LNCAP (cell line): Measurements from ENCODE around the gene ASPDH.

Experiments
- TF ChIP-seq, protein P1 (sequence below): fragments of 450-650 bp; IDR thresholded peaks from 2 replicates; pipeline ENCODE4 v1.5.1; 2017; ENCODE audit warnings: mild to moderate bottlenecking

ASPDH gene

GRCh38 chr19:50556282-50557008 is 42.7 kb upstream of the ASPDH start:
- TF ChIP-seq, protein P1, sequence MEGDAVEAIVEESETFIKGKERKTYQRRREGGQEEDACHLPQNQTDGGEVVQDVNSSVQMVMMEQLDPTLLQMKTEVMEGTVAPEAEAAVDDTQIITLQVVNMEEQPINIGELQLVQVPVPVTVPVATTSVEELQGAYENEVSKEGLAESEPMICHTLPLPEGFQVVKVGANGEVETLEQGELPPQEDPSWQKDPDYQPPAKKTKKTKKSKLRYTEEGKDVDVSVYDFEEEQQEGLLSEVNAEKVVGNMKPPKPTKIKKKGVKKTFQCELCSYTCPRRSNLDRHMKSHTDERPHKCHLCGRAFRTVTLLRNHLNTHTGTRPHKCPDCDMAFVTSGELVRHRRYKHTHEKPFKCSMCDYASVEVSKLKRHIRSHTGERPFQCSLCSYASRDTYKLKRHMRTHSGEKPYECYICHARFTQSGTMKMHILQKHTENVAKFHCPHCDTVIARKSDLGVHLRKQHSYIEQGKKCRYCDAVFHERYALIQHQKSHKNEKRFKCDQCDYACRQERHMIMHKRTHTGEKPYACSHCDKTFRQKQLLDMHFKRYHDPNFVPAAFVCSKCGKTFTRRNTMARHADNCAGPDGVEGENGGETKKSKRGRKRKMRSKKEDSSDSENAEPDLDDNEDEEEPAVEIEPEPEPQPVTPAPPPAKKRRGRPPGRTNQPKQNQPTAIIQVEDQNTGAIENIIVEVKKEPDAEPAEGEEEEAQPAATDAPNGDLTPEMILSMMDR = peak; percentile 100

DNA sequence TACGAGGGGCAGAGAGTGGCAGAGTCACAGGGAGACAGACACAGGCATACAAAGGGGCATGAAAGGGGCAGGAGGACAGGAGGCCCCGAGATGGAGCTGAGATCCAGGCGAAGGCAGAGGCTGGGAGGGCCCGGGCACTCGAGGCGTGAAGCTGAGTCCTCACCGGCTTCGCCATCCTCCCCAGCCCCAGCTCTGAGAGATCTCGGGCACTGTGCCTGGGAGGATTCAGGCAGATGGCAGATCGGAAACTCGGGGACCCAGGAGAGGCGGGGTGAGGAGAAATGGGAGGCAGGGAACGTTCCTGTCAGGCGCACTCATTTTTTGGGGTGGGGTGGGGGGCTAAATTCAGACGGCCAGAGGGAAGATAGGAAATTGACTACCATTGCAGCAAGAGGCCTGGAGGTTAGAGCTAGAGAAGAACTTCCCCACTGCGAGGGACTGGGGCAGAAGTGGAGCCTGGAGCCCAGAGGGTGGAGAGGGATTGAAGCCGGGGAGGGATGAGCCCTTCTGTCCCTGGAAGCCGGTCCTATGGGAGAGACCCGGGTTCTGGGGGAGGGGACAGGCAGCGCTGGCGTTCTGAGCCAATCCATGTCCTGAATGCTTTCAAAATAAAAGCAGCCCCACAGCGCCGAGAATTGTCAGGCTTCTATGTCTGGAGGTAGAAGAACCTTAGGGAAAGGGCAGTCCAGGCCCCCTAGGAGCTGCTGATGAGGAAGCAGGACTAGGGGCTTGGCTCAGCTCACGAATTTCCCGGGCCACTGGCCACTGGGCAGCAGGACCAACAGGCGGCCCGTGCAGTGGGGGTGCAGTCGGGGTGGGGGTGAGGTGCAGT is 42.0 kb upstream of the ASPDH start:
- TF ChIP-seq, protein P1 = no peak

GRCh38 chr19:50555033-50555432 is 41.3 kb upstream of the ASPDH start:
- TF ChIP-seq, protein P1 = no peak

DNA sequence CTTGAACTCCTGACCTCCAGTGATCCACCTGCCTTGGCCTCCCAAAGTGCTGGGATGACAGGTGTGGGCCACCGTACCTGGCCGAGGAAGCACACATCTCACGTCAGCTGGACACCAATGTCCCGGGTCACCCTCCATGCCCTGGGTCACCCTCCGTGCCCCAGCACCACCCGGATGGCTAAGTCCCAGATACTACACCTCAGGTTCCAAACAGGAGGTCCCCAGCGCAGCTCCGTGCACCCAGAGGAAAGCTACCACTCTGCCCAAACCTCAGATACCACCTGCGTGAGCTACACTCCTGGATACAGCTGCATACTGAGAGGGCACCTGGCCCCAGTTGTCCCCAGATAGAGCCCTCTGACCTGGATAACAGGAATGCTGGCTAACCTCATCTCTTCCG is 40.5 kb upstream of the ASPDH start:
- TF ChIP-seq, protein P1 = no peak

- TF ChIP-seq, protein P1 = no peak
These were observed 39.5 kb upstream of the ASPDH start for GRCh38 chr19:50553134-50553703.

DNA sequence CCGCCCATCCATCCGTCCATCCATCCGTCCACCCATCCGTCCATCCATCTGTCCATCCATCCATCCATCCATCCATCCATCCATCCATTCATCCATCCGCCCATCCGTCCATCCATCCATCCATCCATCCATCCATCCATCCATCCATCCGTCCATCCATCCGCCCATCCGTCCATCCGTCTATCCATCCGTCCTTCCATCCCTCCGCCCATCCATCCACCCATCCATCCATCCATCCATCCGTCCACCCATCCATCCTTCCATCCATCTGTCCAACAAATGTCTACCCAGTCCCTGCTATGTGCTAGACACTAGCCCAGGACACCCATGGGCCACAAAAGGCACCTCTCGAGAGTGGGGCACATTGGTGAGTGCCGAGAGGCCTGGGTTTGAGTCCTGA is 38.8 kb upstream of the ASPDH start:
- TF ChIP-seq, protein P1 = no peak

DNA sequence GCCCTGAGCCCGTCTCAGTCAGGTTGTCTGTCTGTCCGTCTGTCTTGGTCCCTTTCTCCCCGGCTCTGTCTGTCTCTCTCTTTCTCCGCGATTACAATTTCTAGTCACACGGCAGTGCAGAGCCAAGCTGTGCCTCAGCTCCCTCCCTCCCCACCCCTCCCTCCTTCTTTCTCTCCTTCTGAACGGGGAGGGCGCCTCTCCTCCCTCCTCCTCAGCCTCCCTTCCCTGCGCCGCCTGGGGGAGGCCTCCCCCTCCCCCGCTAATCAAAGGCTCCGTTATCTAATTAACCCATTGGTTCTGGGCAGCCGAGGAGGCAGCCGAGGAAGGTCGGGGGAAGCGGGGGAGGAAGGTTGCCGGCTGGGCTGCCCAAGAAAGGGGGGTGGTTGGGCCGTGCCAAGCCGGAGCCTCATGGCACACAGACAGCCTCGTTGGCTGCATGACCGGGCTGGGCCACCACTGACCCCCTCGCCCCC is 38.0 kb upstream of the ASPDH start:
- TF ChIP-seq, protein P1 = no peak
